Endothelial cell (in vitro differentiated cells): ENCODE results near the gene IL27RA. TPM values are rescaled to one million over a fixed set of nuclear protein-coding genes. Genes with fewer than 3 reads are reported as not detected.
"Not testable (repeated sequence)": the region's sequence is repeated elsewhere in the genome, so short reads cannot be mapped to it uniquely, and the experiment has no call there.

ENCODE experiments used
- DNase-seq: peaks from one replicate; pipeline ENCODE4 v3.0.0; 2021; ENCODE audit warnings: low spot score
- H3K27ac Mint-ChIP-seq: one replicate; pipeline ENCODE4 v1.8.0; 2021; ENCODE audit warnings: mixed read lengths, inconsistent platforms; ENCODE audit not compliant: unreplicated experiment
- H3K27me3 Mint-ChIP-seq: one replicate; pipeline ENCODE4 v1.8.0; 2021; ENCODE audit warnings: mild to moderate bottlenecking, moderate library complexity, mixed read lengths, inconsistent platforms; ENCODE audit not compliant: unreplicated experiment
- H3K36me3 Mint-ChIP-seq: one replicate; pipeline ENCODE4 v1.8.0; 2021; ENCODE audit warnings: mild to moderate bottlenecking, low read depth, mixed read lengths, inconsistent platforms; ENCODE audit not compliant: unreplicated experiment
- H3K4me1 Mint-ChIP-seq: one replicate; pipeline ENCODE4 v1.8.0; 2021; ENCODE audit warnings: mild to moderate bottlenecking, mixed read lengths, inconsistent platforms; ENCODE audit not compliant: unreplicated experiment
- H3K4me3 Mint-ChIP-seq: one replicate; pipeline ENCODE4 v1.8.0; 2021; ENCODE audit warnings: mild to moderate bottlenecking, mixed read lengths, inconsistent platforms; ENCODE audit not compliant: unreplicated experiment
- H3K9me3 Mint-ChIP-seq: one replicate; pipeline ENCODE4 v1.8.0; 2021; ENCODE audit warnings: mixed read lengths, inconsistent platforms; ENCODE audit not compliant: unreplicated experiment
- CTCF ChIP-seq: fragments of 200-600 bp; sonication (generic); IDR thresholded peaks from one replicate; pipeline ENCODE4 v1.5.0; 2021; ENCODE audit warnings: antibody characterized with exemption; ENCODE audit not compliant: unreplicated experiment
- total RNA-seq: library from RNA; stranded (reverse); fragmentation: NEBNext Ultra II Directional; extraction: Animal tissue kit (Norgen Biotek cat#: 25700); gene quantifications from one replicate; pipeline ENCODE4 v1.2.1, GENCODE V29; 2021; ENCODE audit not compliant: unreplicated experiment

IL27RA gene
- total RNA-seq, 1 donor from 2014 or later = 6.3 TPM

DNA sequence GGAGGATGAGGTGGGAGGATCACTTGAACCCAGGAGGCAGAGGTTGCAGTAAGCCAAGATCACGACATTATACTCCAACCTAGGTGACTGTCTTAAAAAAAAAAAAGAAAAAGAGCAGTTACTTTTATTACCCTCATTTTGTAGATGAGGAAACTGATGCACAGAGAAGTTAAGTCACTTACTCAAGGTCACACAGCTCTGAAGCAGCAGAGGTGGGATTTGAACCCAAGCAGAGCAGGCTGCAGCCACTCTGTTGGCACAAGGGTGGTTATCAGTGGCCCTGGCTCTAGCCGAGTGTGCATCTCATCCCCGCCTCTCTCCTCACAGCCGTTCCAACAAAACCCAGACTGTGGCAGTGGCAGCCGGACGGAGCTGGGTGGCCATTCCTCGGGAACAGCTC is 7.6 kb downstream of the IL27RA start:
- no peak for TF ChIP-seq CTCF
- Mint-ChIP-seq H3K27me3 (peaks cover 3% of the 10 kb centered on the region), H3K27ac (no peak overlapping the region), H3K36me3 (no peaks in the 10 kb centered on the region), H3K9me3 (no peaks in the 10 kb centered on the region), H3K4me1 (no peaks in the 10 kb centered on the region), H3K4me3 (no peak overlapping the region)
- DNase-seq = no peak

GRCh38 chr19:14042659-14043608 is 11.4 kb downstream of the IL27RA start:
- H3K9me3 Mint-ChIP-seq, H3K4me1 Mint-ChIP-seq, H3K27me3 Mint-ChIP-seq, H3K36me3 Mint-ChIP-seq, H3K4me3 Mint-ChIP-seq: not testable (repeated sequence)
- DNase-seq = peak; percentile 75
- TF ChIP-seq CTCF = peak; percentile 73
- peak overlapping the region; percentile 92 for H3K27ac Mint-ChIP-seq

GRCh38 chr19:14047866-14048265 is 16.3 kb downstream of the IL27RA start:
- not testable (repeated sequence) for H3K27me3 Mint-ChIP-seq, H3K4me1 Mint-ChIP-seq, DNase-seq, H3K4me3 Mint-ChIP-seq, H3K36me3 Mint-ChIP-seq, H3K27ac Mint-ChIP-seq, H3K9me3 Mint-ChIP-seq

- Mint-ChIP-seq H3K4me1 (no peaks in the 10 kb centered on the region), H3K27me3 (peaks cover 2% of the 10 kb centered on the region), H3K27ac (no peak overlapping the region), H3K4me3 (no peak overlapping the region), H3K9me3 (no peaks in the 10 kb centered on the region), H3K36me3 (peaks cover 4% of the 10 kb centered on the region)
- peak; percentile 78 for TF ChIP-seq CTCF
- peak; percentile 70 for DNase-seq
Observed at GRCh38 chr19:14048443-14049153, 17.0 kb downstream of the IL27RA start.

- no peak for TF ChIP-seq CTCF
- Mint-ChIP-seq H3K27me3 (peaks cover 3% of the 10 kb centered on the region), H3K9me3 (no peaks in the 10 kb centered on the region), H3K36me3 (peaks cover 4% of the 10 kb centered on the region), H3K4me3 (peak overlapping the region; percentile 19), H3K27ac (no peak overlapping the region), H3K4me1 (no peaks in the 10 kb centered on the region)
- DNase-seq = no peak
Observed at GRCh38 chr19:14050512-14050911, 18.9 kb downstream of the IL27RA start.
